ENCODE results near the gene DNAH1.

- TF ChIP-seq CTCF (conservative IDR thresholded peaks at IDR 0.05; ENCODE audit: low read length) (no peak), EZH2phosphoT487 (IDR thresholded peaks at IDR 0.05; ENCODE audit: borderline replicate concordance, low read depth, low read length) (no peak)
These were observed 92.3 kb downstream of the DNAH1 start for GRCh38 chr3:52408466-52408865.
